K562 (cell line): ENCODE data around the gene ZNF181. TPM values are rescaled to one million over a fixed set of nuclear protein-coding genes. Genes with fewer than 3 reads are reported as not detected.

Experiments
- BDP1 ChIP-seq: IDR thresholded peaks from 3 replicates; pipeline ENCODE4 v1.6.1; 2011; ENCODE audit not compliant: insufficient read length, insufficient read depth
- ETV5 ChIP-seq: sonication (generic); formaldehyde crosslinking; IDR thresholded peaks from 2 replicates; pipeline ENCODE4 v1.4.0; 2020; ENCODE audit warnings: low read depth, mild to moderate bottlenecking, missing genetic modification reagents
- HMG20A ChIP-seq: fragments of 450-650 bp; formaldehyde crosslinking; conservative IDR thresholded peaks from 2 replicates; pipeline ENCODE4 v1.4.0; 2020; ENCODE audit warnings: mild to moderate bottlenecking, mixed read lengths
- MCM2 ChIP-seq: fragments of 450-650 bp; IDR thresholded peaks from 2 replicates; pipeline ENCODE4 v1.6.1; 2017; ENCODE audit warnings: low read depth, mild to moderate bottlenecking
- TBL1XR1 ChIP-seq, 2 experiments: IDR thresholded peaks; 2 replicates each; pipeline ENCODE4 v1.6.1; 2012; ENCODE audit warnings: improper control_type of control experiment in 2 of 2, low read length in 2 of 2, mild to moderate bottlenecking in 1 of 2
- ZNF217 ChIP-seq: sonication (generic); formaldehyde crosslinking; IDR thresholded peaks from 2 replicates; pipeline ENCODE4 v1.8.0; 2022; ENCODE audit warnings: mild to moderate bottlenecking, missing genetic modification reagents
- polyA plus RNA-seq, 8 experiments: library from polyadenylated mRNA; depleted of rRNA in 4 of 8; stranded (reverse) in 5 of 8; unstranded in 3 of 8; fragments of >200 nt; fragmentation: Nextera tagmentation in 2 of 8; fragmentation: Illumina TruSeq in 1 of 8; extraction: Ambion mirVana in 2 of 8; extraction: Trizol in 1 of 8; gene quantifications; 2 replicates each; pipeline versions ENCODE4 v1.2.1 to v1.2.3, GENCODE V29; 2011 to 2014; ENCODE audit warnings: inconsistent platforms in 1 of 8, missing spikeins in 1 of 8
- total RNA-seq, 7 experiments: library from RNA; depleted of rRNA in 6 of 7; stranded (reverse); fragments of >200 nt in 6 of 7; fragmentation: Illumina TruSeq in 2 of 7; extraction: Trizol in 2 of 7; gene quantifications; 2 replicates each; pipeline versions ENCODE4 v1.2.1 to v1.2.3, GENCODE V29; 2011 to 2021; ENCODE audit warnings: low replicate concordance in 1 of 7
- TF ChIP-seq, protein P1 (sequence below): sonication (generic); formaldehyde crosslinking; IDR thresholded peaks from 2 replicates; pipeline ENCODE4 v1.8.0; 2022; ENCODE audit warnings: mild to moderate bottlenecking, missing genetic modification reagents

The ZNF181 gene
- total and polyA plus RNA-seq, 9 of the 15 experiments (the other 6 are each of a cell fraction or from before 2014, with no cell fraction given) = 4.3 to 20.3 (median 12.1) TPM

DNA sequence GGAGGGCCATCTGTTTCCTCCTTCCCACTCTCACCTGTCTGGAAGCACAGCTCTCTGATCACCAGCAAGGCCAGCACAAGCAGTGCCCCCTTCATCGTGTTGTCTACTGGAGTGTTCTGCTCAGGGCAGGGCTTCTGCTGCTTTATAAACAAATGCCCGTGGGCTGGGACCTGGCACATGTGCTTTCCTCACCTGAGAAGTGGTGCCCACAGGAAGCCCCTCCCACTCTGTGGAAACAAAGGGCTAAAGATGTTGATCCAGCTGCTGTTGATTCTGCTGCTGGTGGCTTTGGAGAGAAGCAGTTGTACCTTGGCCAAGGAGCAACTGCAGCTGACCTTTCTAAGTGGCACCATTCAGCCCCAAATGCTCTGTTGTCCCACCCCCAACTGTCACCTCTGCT lies 26.4 kb upstream of the ZNF181 start (continued):
- TF ChIP-seq, protein P1, sequence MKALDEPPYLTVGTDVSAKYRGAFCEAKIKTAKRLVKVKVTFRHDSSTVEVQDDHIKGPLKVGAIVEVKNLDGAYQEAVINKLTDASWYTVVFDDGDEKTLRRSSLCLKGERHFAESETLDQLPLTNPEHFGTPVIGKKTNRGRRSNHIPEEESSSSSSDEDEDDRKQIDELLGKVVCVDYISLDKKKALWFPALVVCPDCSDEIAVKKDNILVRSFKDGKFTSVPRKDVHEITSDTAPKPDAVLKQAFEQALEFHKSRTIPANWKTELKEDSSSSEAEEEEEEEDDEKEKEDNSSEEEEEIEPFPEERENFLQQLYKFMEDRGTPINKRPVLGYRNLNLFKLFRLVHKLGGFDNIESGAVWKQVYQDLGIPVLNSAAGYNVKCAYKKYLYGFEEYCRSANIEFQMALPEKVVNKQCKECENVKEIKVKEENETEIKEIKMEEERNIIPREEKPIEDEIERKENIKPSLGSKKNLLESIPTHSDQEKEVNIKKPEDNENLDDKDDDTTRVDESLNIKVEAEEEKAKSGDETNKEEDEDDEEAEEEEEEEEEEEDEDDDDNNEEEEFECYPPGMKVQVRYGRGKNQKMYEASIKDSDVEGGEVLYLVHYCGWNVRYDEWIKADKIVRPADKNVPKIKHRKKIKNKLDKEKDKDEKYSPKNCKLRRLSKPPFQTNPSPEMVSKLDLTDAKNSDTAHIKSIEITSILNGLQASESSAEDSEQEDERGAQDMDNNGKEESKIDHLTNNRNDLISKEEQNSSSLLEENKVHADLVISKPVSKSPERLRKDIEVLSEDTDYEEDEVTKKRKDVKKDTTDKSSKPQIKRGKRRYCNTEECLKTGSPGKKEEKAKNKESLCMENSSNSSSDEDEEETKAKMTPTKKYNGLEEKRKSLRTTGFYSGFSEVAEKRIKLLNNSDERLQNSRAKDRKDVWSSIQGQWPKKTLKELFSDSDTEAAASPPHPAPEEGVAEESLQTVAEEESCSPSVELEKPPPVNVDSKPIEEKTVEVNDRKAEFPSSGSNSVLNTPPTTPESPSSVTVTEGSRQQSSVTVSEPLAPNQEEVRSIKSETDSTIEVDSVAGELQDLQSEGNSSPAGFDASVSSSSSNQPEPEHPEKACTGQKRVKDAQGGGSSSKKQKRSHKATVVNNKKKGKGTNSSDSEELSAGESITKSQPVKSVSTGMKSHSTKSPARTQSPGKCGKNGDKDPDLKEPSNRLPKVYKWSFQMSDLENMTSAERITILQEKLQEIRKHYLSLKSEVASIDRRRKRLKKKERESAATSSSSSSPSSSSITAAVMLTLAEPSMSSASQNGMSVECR = no peak
- no peak for TF ChIP-seq TBL1XR1 (IDR thresholded peaks at IDR 0.05; ENCODE audit: low read length in 2 of 2)
- TF ChIP-seq ZNF217 (CRISPR knock-in tag) = no peak
- no peak for TF ChIP-seq ETV5
- TF ChIP-seq BDP1 = no peak
- TF ChIP-seq HMG20A (CRISPR knock-in tag) = no peak
- no peak for TF ChIP-seq MCM2
